ENCODE data around the gene DCAF17.

DCAF17 gene

DNA sequence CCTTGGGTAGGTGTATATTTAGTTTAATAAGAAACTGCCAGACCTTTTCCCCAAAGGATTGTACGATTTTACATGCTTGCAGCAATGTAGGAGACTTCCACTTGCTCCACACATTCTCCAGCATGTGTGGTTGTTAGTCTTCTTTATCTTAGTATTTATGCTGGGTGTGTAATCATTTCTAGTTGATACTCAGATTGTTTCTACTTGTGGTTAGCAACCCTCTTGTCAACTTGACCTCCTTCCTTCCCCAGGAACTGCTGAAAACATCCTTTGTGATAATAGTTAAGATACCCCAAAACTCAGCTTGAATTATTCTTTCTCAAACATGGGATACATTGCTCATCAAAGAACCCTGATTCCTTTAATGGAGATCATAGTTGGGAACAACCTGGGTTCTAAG is 51.1 kb downstream of the DCAF17 start (continued):
- TF ChIP-seq POU6F1 (CRISPR knock-in tag; IDR thresholded peaks at IDR 0.05; ENCODE audit: borderline replicate concordance, low read depth) = no peak

DNA sequence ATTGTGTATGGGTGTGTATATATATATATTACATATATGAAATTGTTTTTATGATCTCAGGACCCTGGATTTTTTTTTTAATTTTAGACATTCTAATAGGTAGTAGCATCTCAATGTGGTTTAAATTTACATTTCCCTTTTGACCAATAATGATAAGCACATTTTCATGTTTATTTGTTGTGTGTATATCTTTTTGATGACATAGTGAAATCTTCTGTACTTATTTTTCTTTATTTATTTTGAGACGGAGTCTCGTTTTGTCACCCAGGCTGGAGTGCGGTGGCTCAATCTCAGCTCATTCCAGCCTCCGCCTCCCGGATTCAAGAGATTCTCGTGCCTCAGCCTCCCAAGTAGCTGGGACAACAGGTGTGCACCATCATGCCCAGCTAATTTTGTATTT is 53.2 kb downstream of the DCAF17 start:
- ATAC-seq = no peak
- TF ChIP-seq BACH2 (CRISPR knock-in tag; IDR thresholded peaks at IDR 0.05; ENCODE audit: borderline replicate concordance) (no peak), CREB5 (CRISPR knock-in tag; IDR thresholded peaks at IDR 0.05; ENCODE audit: low read depth) (no peak), GLIS3 (CRISPR knock-in tag; IDR thresholded peaks at IDR 0.05) (no peak), OSR1 (CRISPR knock-in tag; IDR thresholded peaks at IDR 0.05) (no peak)

- no peak for ATAC-seq
- no peak for TF ChIP-seq RARB (CRISPR knock-in tag; IDR thresholded peaks at IDR 0.05)
- no peak for TF ChIP-seq ZNF70 (CRISPR knock-in tag; IDR thresholded peaks at IDR 0.05)
Observed at GRCh38 chr2:171487803-171488259, 53.8 kb downstream of the DCAF17 start.

GRCh38 chr2:171490577-171490976 is 56.6 kb downstream of the DCAF17 start:
- no peak for TF ChIP-seq CREB5 (CRISPR knock-in tag; IDR thresholded peaks at IDR 0.05; ENCODE audit: low read depth)
- TF ChIP-seq TOX (CRISPR knock-in tag; IDR thresholded peaks at IDR 0.05; ENCODE audit: borderline replicate concordance) = no peak
- no peak for ATAC-seq

DNA sequence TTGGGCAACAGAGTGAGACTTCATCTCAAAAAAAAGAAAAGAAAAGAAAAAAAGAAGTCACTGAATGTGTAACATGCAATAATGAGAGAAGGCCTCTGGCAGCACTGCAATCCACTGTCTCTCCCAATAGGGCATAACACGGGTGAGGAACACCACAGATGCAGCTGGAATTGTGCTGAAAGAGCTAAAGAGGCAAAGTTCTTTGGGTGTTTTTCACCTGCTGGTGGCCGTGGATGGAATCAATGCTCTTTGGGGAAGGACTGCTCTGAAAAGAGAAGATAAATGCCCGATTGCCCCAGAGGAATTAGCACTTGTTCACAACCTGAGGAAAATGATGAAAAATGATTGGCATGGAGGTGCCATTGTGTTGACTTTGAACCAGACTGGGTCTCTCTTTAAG is 57.3 kb downstream of the DCAF17 start:
- no peak for ATAC-seq

More for the DNA sequence above, 57.3 kb downstream of the DCAF17 start:
- no peak for TF ChIP-seq ZFP3 (CRISPR knock-in tag; IDR thresholded peaks at IDR 0.05)
- TF ChIP-seq ZC3H10 (CRISPR knock-in tag; IDR thresholded peaks at IDR 0.05) = no peak
- TF ChIP-seq BACH2 (CRISPR knock-in tag; IDR thresholded peaks at IDR 0.05; ENCODE audit: borderline replicate concordance) = no peak
- TF ChIP-seq PATZ1 (CRISPR knock-in tag; IDR thresholded peaks at IDR 0.05; ENCODE audit: borderline replicate concordance) = no peak
- TF ChIP-seq CREB5 (CRISPR knock-in tag; IDR thresholded peaks at IDR 0.05; ENCODE audit: low read depth) = no peak
- TF ChIP-seq PPARA (CRISPR knock-in tag; IDR thresholded peaks at IDR 0.05; ENCODE audit: borderline replicate concordance) = no peak
- TF ChIP-seq CSRNP3 (CRISPR knock-in tag; IDR thresholded peaks at IDR 0.05) = no peak
- TF ChIP-seq TCF4 (CRISPR knock-in tag; IDR thresholded peaks at IDR 0.05; ENCODE audit: borderline replicate concordance) = no peak
- TF ChIP-seq OSR1 (CRISPR knock-in tag; IDR thresholded peaks at IDR 0.05) = no peak
- TF ChIP-seq CSDC2 (CRISPR knock-in tag; IDR thresholded peaks at IDR 0.05) = no peak
- no peak for TF ChIP-seq ARNTL (CRISPR knock-in tag; IDR thresholded peaks at IDR 0.05; ENCODE audit: borderline replicate concordance, low read depth)
- TF ChIP-seq, protein P1, sequence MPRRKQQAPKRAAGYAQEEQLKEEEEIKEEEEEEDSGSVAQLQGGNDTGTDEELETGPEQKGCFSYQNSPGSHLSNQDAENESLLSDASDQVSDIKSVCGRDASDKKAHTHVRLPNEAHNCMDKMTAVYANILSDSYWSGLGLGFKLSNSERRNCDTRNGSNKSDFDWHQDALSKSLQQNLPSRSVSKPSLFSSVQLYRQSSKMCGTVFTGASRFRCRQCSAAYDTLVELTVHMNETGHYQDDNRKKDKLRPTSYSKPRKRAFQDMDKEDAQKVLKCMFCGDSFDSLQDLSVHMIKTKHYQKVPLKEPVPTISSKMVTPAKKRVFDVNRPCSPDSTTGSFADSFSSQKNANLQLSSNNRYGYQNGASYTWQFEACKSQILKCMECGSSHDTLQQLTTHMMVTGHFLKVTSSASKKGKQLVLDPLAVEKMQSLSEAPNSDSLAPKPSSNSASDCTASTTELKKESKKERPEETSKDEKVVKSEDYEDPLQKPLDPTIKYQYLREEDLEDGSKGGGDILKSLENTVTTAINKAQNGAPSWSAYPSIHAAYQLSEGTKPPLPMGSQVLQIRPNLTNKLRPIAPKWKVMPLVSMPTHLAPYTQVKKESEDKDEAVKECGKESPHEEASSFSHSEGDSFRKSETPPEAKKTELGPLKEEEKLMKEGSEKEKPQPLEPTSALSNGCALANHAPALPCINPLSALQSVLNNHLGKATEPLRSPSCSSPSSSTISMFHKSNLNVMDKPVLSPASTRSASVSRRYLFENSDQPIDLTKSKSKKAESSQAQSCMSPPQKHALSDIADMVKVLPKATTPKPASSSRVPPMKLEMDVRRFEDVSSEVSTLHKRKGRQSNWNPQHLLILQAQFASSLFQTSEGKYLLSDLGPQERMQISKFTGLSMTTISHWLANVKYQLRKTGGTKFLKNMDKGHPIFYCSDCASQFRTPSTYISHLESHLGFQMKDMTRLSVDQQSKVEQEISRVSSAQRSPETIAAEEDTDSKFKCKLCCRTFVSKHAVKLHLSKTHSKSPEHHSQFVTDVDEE (CRISPR knock-in tag; IDR thresholded peaks at IDR 0.05) = no peak
- no peak for TF ChIP-seq ISL1 (CRISPR knock-in tag; IDR thresholded peaks at IDR 0.05)
- TF ChIP-seq ZNF565 (CRISPR knock-in tag; conservative IDR thresholded peaks at IDR 0.05; ENCODE audit: low read depth) = no peak
- TF ChIP-seq SNAI2 (CRISPR knock-in tag; IDR thresholded peaks at IDR 0.05) = no peak
- TF ChIP-seq ESRRG (CRISPR knock-in tag; IDR thresholded peaks at IDR 0.05) = no peak
